H1 (cell line): Measurements from ENCODE around the gene OPCML. TPM values are rescaled to one million over a fixed set of nuclear protein-coding genes. Genes with fewer than 3 reads are reported as not detected.
A peak's percentile ranks its signal among the peaks of the same experiment; 100 is the strongest.

Experiments used
- CTCF ChIA-PET: fragments of 300-600 bp; sonication (Branson Sonifier 250); formaldehyde crosslinking; loops from one replicate; lab custom pipeline; 2021; ENCODE audit not compliant: partially characterized antibody; lab: Charles Lee
- POLR2A ChIA-PET: fragments of 300-600 bp; sonication (Branson Sonifier 250); formaldehyde crosslinking; loops from one replicate; lab custom pipeline; 2021; ENCODE audit warnings: inconsistent platforms; ENCODE audit not compliant: partially characterized antibody; lab: Charles Lee
- DNase-seq, 2 experiments: peaks; one replicate each; pipeline versions ENCODE4 v3.0.0 to v3.0.0-alpha.2; 2010 to 2022; ENCODE audit warnings: low spot score in 2 of 2, low read depth in 1 of 2, mixed read lengths in 1 of 2
- FAIRE-seq: peaks from 2 replicates; lab custom pipeline; 2011; peaks lifted over from hg19 to GRCh38; lab: Jason Lieb, UNC
- H2AFZ ChIP-seq: 2 replicates; pipeline ENCODE4 v1.8.1; 2012; ENCODE audit warnings: low read length, inconsistent platforms
- H2AK5ac ChIP-seq: 2 replicates; pipeline ENCODE4 v1.6.1; 2013; ENCODE audit warnings: low read depth, low read length
- H2BK120ac ChIP-seq: replicated peaks from 2 replicates; pipeline ENCODE3; 2013; ENCODE audit warnings: low read depth, low read length, inconsistent platforms
- H2BK12ac ChIP-seq: 2 replicates; pipeline ENCODE4 v1.6.1; 2013; ENCODE audit warnings: low read depth, low read length
- H2BK15ac ChIP-seq: 2 replicates; pipeline ENCODE4 v1.6.1; 2013; ENCODE audit warnings: low read length
- H2BK20ac ChIP-seq: 2 replicates; pipeline ENCODE4 v1.6.1; 2013; ENCODE audit warnings: low read length
- H2BK5ac ChIP-seq: 2 replicates; pipeline ENCODE4 v1.6.1; 2013; ENCODE audit warnings: low read depth, low read length
- H3K14ac ChIP-seq: 2 replicates; pipeline ENCODE4 v1.6.1; 2013; ENCODE audit warnings: inconsistent platforms; ENCODE audit not compliant: insufficient read length
- H3K18ac ChIP-seq: 2 replicates; pipeline ENCODE4 v1.6.1; 2013; ENCODE audit warnings: low read length; ENCODE audit errors: extremely low read depth
- H3K23ac ChIP-seq: 2 replicates; pipeline ENCODE4 v1.6.1; 2013; ENCODE audit warnings: inconsistent platforms; ENCODE audit not compliant: insufficient read length
- H3K23me2 ChIP-seq: 2 replicates; pipeline ENCODE4 v1.6.1; 2013; ENCODE audit warnings: low read depth, low read length
- H3K27ac ChIP-seq: 2 replicates; pipeline ENCODE4 v1.6.1; 2011; ENCODE audit warnings: low read depth, low read length, inconsistent platforms
- H3K27me3 ChIP-seq, 4 experiments: replicated peaks in 1 of 4; 1 replicate in 1 of 4; 2 replicates in 3 of 4; pipeline versions ENCODE4 v1.6.1 to v1.8.1; 2011 to 2013; ENCODE audit warnings: low read length in 3 of 4, mild to moderate bottlenecking in 3 of 4, inconsistent platforms in 2 of 4, mixed read lengths in 2 of 4, moderate library complexity in 1 of 4; ENCODE audit not compliant: control insufficient read depth in 3 of 4, insufficient read depth in 3 of 4; ENCODE audit errors: extremely low read depth in 1 of 4
- H3K36me3 ChIP-seq, 4 experiments: 2 replicates each; pipeline versions ENCODE4 v1.6.1 to v1.8.1; 2011 to 2013; ENCODE audit warnings: mild to moderate bottlenecking in 4 of 4, low read length in 3 of 4, moderate library complexity in 2 of 4, control low read depth in 1 of 4, inconsistent platforms in 1 of 4; ENCODE audit not compliant: insufficient read depth in 4 of 4, control insufficient read depth in 2 of 4
- H3K4ac ChIP-seq: replicated peaks from 2 replicates; pipeline ENCODE3; 2013; ENCODE audit warnings: low read length, low read depth, mixed read lengths, inconsistent platforms; ENCODE audit not compliant: insufficient read length
- H3K4me1 ChIP-seq, 4 experiments: replicated peaks in 1 of 4; 1 replicate in 1 of 4; 2 replicates in 3 of 4; pipeline versions ENCODE4 v1.6.1 to v1.8.1; 2011 to 2013; ENCODE audit warnings: low read length in 3 of 4, inconsistent platforms in 2 of 4, mixed read lengths in 1 of 4; ENCODE audit not compliant: insufficient read depth in 4 of 4, control insufficient read depth in 3 of 4
- H3K4me2 ChIP-seq, 2 experiments: 2 replicates each; pipeline versions ENCODE4 v1.6.1 to v1.8.1; 2011 to 2013; ENCODE audit warnings: low read depth in 2 of 2, low read length in 2 of 2, control low read depth in 1 of 2, inconsistent platforms in 1 of 2, mild to moderate bottlenecking in 1 of 2; ENCODE audit not compliant: insufficient read depth in 1 of 2
- H3K4me3 ChIP-seq, 4 experiments: fragments of 200-600, 300-600 bp in 1 of 4; sonication (generic), shearing (Covaris generic), sonication (Bioruptor Twin) in 1 of 4; 2 replicates each; pipeline versions ENCODE4 v1.5.1 to v1.8.1; 2011 to 2016; ENCODE audit warnings: low read length in 4 of 4, low read depth in 3 of 4, control low read depth in 2 of 4, inconsistent platforms in 2 of 4, mild to moderate bottlenecking in 2 of 4, mixed read lengths in 1 of 4, moderate library complexity in 1 of 4; ENCODE audit not compliant: insufficient read depth in 2 of 4; ENCODE audit errors: extremely low read depth in 1 of 4
- H3K56ac ChIP-seq: replicated peaks from 2 replicates; pipeline ENCODE3; 2013; ENCODE audit warnings: low read depth, mild to moderate bottlenecking, mixed read lengths, low read length, inconsistent platforms; ENCODE audit not compliant: insufficient read length
- H3K79me1 ChIP-seq: 2 replicates; pipeline ENCODE4 v1.6.1; 2013; ENCODE audit warnings: low read depth, low read length, control low read depth
- H3K79me2 ChIP-seq, 2 experiments: 2 replicates each; pipeline versions ENCODE4 v1.6.1 to v1.8.1; 2012 to 2013; ENCODE audit warnings: low read length in 2 of 2, mild to moderate bottlenecking in 2 of 2, inconsistent platforms in 1 of 2; ENCODE audit not compliant: insufficient read depth in 2 of 2, control insufficient read depth in 1 of 2
- H3K9ac ChIP-seq, 4 experiments: replicated peaks in 1 of 4; 1 replicate in 1 of 4; 2 replicates in 3 of 4; pipeline versions ENCODE4 v1.6.1 to v1.8.1; 2011 to 2013; ENCODE audit warnings: low read depth in 3 of 4, low read length in 3 of 4, control low read depth in 2 of 4, mild to moderate bottlenecking in 2 of 4, moderate library complexity in 2 of 4, inconsistent platforms in 1 of 4; ENCODE audit errors: extremely low read depth in 1 of 4
- H3K9me3 ChIP-seq, 2 experiments: 2 replicates each; pipeline versions ENCODE4 v1.6.1 to v1.8.1; 2012 to 2013; ENCODE audit warnings: mild to moderate bottlenecking in 2 of 2, moderate library complexity in 2 of 2, control low read depth in 1 of 2, inconsistent platforms in 1 of 2, low read depth in 1 of 2, low read length in 1 of 2, mixed read lengths in 1 of 2; ENCODE audit not compliant: insufficient read depth in 2 of 2
- H4K20me1 ChIP-seq, 2 experiments: replicated peaks in 1 of 2; 2 replicates each; pipeline versions ENCODE3 to v1.8.1; 2011 to 2013; ENCODE audit warnings: inconsistent platforms in 2 of 2, low read length in 2 of 2, mild to moderate bottlenecking in 1 of 2; ENCODE audit not compliant: insufficient read depth in 2 of 2, control insufficient read depth in 1 of 2
- H4K5ac ChIP-seq: 2 replicates; pipeline ENCODE4 v1.6.1; 2013; ENCODE audit warnings: low read length, low read depth, mixed read lengths, inconsistent platforms; ENCODE audit not compliant: insufficient read length
- H4K8ac ChIP-seq: 2 replicates; pipeline ENCODE4 v1.8.0; 2013; ENCODE audit warnings: mild to moderate bottlenecking, moderate library complexity, low read length, inconsistent platforms; ENCODE audit not compliant: insufficient read depth; ENCODE audit errors: extremely low read depth
- H4K91ac ChIP-seq: replicated peaks from 2 replicates; pipeline ENCODE3; 2013; ENCODE audit warnings: low read length, mixed read lengths, inconsistent platforms; ENCODE audit not compliant: insufficient read length
- BACH1 ChIP-seq: IDR thresholded peaks from 2 replicates; pipeline ENCODE4 v1.6.1; 2012; ENCODE audit warnings: low read length, improper control_type of control experiment
- CHD2 ChIP-seq: IDR thresholded peaks from 2 replicates; pipeline ENCODE4 v1.6.1; 2012; ENCODE audit warnings: low read length, improper control_type of control experiment
- CTBP2 ChIP-seq: IDR thresholded peaks from 2 replicates; pipeline ENCODE4 v1.7.0; 2011; ENCODE audit warnings: borderline replicate concordance, mild to moderate bottlenecking, moderate library complexity, mixed read lengths, low read length; ENCODE audit not compliant: insufficient read depth, insufficient read length
- EZH2 ChIP-seq: fragments of 200-600 bp; sonication (generic); IDR thresholded peaks from 2 replicates; pipeline ENCODE4 v1.7.1; 2012; ENCODE audit warnings: low read depth, mild to moderate bottlenecking, moderate library complexity, low read length, inconsistent platforms; ENCODE audit not compliant: severe bottlenecking
- GABPA ChIP-seq: IDR thresholded peaks from 2 replicates; pipeline ENCODE4 v1.6.1; 2011; ENCODE audit warnings: mild to moderate bottlenecking, low read length, moderate library complexity, borderline replicate concordance; ENCODE audit not compliant: insufficient read depth
- HDAC2 ChIP-seq, 2 experiments: fragments of 300-600 bp in 1 of 2; sonication (generic) in 1 of 2; IDR thresholded peaks; 2 replicates each; pipeline ENCODE4 v1.6.1; 2011 to 2012; ENCODE audit warnings: low read depth in 2 of 2, low read length in 2 of 2, mild to moderate bottlenecking in 2 of 2, moderate library complexity in 2 of 2, borderline replicate concordance in 1 of 2, inconsistent platforms in 1 of 2
- NANOG ChIP-seq: IDR thresholded peaks from 2 replicates; pipeline ENCODE4 v1.6.1; 2011; ENCODE audit warnings: low read length, low read depth, mild to moderate bottlenecking, inconsistent platforms; ENCODE audit not compliant: insufficient read depth, poor library complexity, severe bottlenecking
- RAD21 ChIP-seq, 2 experiments: IDR thresholded peaks in 1 of 2; conservative IDR thresholded peaks in 1 of 2; 2 replicates each; pipeline ENCODE4 v1.6.1; 2011; ENCODE audit warnings: low read depth in 2 of 2, low read length in 2 of 2, improper control_type of control experiment in 1 of 2, inconsistent platforms in 1 of 2, mild to moderate bottlenecking in 1 of 2, moderate library complexity in 1 of 2
- RNF2 ChIP-seq: fragments of 200-900, 300-1000 bp; sonication (generic); IDR thresholded peaks from 2 replicates; pipeline ENCODE4 v1.7.1; 2016; ENCODE audit warnings: borderline replicate concordance, low read depth, mild to moderate bottlenecking, antibody characterized with exemption, low read length; ENCODE audit not compliant: poor library complexity, severe bottlenecking; ENCODE audit errors: missing control alignments
- TCF12 ChIP-seq: IDR thresholded peaks from 2 replicates; pipeline ENCODE4 v1.6.1; 2011; ENCODE audit warnings: low read depth, mild to moderate bottlenecking, low read length
- WGBS, 2 experiments: shearing (Covaris generic) in 1 of 2; methylation state at CpG; one replicate each; pipeline versions ENCODE4 v1.1.6 to v1.1.7; 2013 to 2015; ENCODE audit warnings: low lambda C conversion rate in 2 of 2, mixed read lengths in 2 of 2, inconsistent platforms in 1 of 2, low coverage in 1 of 2, missing lambda C conversion rate in 1 of 2; ENCODE audit not compliant: insufficient replicate concordance in 2 of 2, insufficient coverage in 1 of 2, insufficient read length in 1 of 2; ENCODE audit errors: extremely low coverage in 1 of 2, missing lambda C conversion rate in 1 of 2; 5-methylcytosine and 5-hydroxymethylcytosine counted together
- polyA plus RNA-seq, 7 experiments: library from polyadenylated mRNA; depleted of rRNA in 3 of 7; stranded (reverse) in 5 of 7; unstranded in 2 of 7; fragments of >200 nt in 5 of 7; fragments of 200-250 nt in 2 of 7; gene quantifications; 1 replicate in 5 of 7; 2 replicates in 1 of 7; 4 replicates in 1 of 7; pipeline versions ENCODE4 v1.2.1 to v1.2.3, GENCODE V29; 2011 to 2013; ENCODE audit warnings: missing spikeins in 2 of 7, mixed read lengths in 2 of 7
- total RNA-seq: library from RNA; stranded (reverse); fragmentation: NEBNext Ultra II Directional; extraction: Animal tissue kit (Norgen Biotek cat#: 25700); gene quantifications from 2 replicates; pipeline ENCODE4 v1.2.1, GENCODE V29; 2021

Gene OPCML
- total and polyA plus RNA-seq, 2 of the 8 experiments (the other 6 are each of a cell fraction or from before 2014, with no cell fraction given), result 2.3 to 3.1 TPM

GRCh38 chr11:133441964-133442660 lies 90.2 kb downstream of the OPCML start:
- H3K9me3 ChIP-seq, result no peaks in the 10 kb centered on the region
- H3K79me2 ChIP-seq, result no peaks in the 10 kb centered on the region
- no peak overlapping the region for H3K9ac ChIP-seq
- H3K36me3 ChIP-seq, result no peaks in the 10 kb centered on the region; a peak in 1 of 8 replicates
- H3K4me1 ChIP-seq, result peaks cover 0 to 11% (median 6%) of the 10 kb centered on the region in 4 experiments; a peak in 5 of 7 replicates
- peak overlapping the region in 1 of 4 experiments; percentile 1; a peak in 1 of 8 replicates for H3K4me3 ChIP-seq
- no peak overlapping the region for H2AK5ac ChIP-seq
- H3K4me2 ChIP-seq, result peak overlapping the region in 1 of 2 experiments; percentile 4; a peak in 1 of 4 replicates
- no peaks in the 10 kb centered on the region for H4K20me1 ChIP-seq
- no peak overlapping the region for H4K91ac ChIP-seq
- no peaks in the 10 kb centered on the region for H3K23me2 ChIP-seq
- no peak overlapping the region for H3K23ac ChIP-seq
- no peak overlapping the region for H2BK12ac ChIP-seq
- H2BK20ac ChIP-seq, result no peak overlapping the region
- no peak for DNase-seq
- H3K79me1 ChIP-seq, result no peaks in the 10 kb centered on the region
- no peak overlapping the region for H2BK15ac ChIP-seq
- no peak overlapping the region for H4K5ac ChIP-seq
- H3K18ac ChIP-seq, result no peak overlapping the region
- no peaks in the 10 kb centered on the region for H3K27me3 ChIP-seq
- H3K56ac ChIP-seq, result no peak overlapping the region
- no peak overlapping the region for H2BK120ac ChIP-seq
- 0 out of 2 replicates have a peak overlapping the region, but pooled peaks have one; percentile 50 for H3K27ac ChIP-seq
- H3K4ac ChIP-seq, result no peak overlapping the region
- ChIA-PET CTCF (no interaction called here), POLR2A (interaction anchor here (1.3 kb wide), 1 partner anchor 102 kb away, joined by 4 read pairs; no protein-coding TSS in a partner anchor)
- no peak for FAIRE-seq
- H2BK5ac ChIP-seq, result peak overlapping the region; percentile 69; the same call in 1 of the 2 replicates
- no peak overlapping the region for H4K8ac ChIP-seq
- no peak overlapping the region for H2AFZ ChIP-seq
- H3K14ac ChIP-seq, result no peak overlapping the region
- 35% methylated on average over 1 of the region's 1 CpG; no CpG with 5 or more reads in 1 of the 2 experiments for WGBS, 2 experiments
- no peak for TF ChIP-seq RAD21 (IDR thresholded peaks at IDR 0.05 in 1 of 2, conservative IDR thresholded peaks at IDR 0.05 in 1 of 2; ENCODE audit: low read depth in 2 of 2, low read length in 2 of 2)
- no peak for TF ChIP-seq NANOG
- no peak for TF ChIP-seq CHD2
- TF ChIP-seq HDAC2 (IDR thresholded peaks at IDR 0.05; ENCODE audit: borderline replicate concordance in 1 of 2, low read depth in 2 of 2, low read length in 2 of 2), result no peak
- no peak for TF ChIP-seq GABPA
- no peak for TF ChIP-seq CTBP2
- TF ChIP-seq BACH1, result no peak
- no peak for TF ChIP-seq EZH2
- TF ChIP-seq RNF2, result no peak
- TF ChIP-seq TCF12, result no peak
